ENCODE results near the gene LSM11.
"Not testable (repeated sequence)": the region's sequence is repeated elsewhere in the genome, so short reads cannot be mapped to it uniquely, and the experiment has no call there.

LSM11 gene

GRCh38 chr5:157743163-157744050, at the start of gene LSM11:
TSS of gene LSM11 (plus strand) at chr5:157743712. CDS start at chr5:157743751, 39 bp downstream.
- Histone ChIP-seq H3K4me2 (peak within 1 kb of the TSS; percentile 97), H3K27me3 (peaks cover 7% of the 10 kb centered on the region; the same call in 1 of the 2 replicates), H3K4me3 (peak within 1 kb of the TSS; percentile 94), H3K9me3 (no peaks in the 10 kb centered on the region), H4K20me1 (no peaks in the 10 kb centered on the region), H3K9ac (peak within 1 kb of the TSS; percentile 86), H3K36me3 (no peaks in the 10 kb centered on the region; the same call in 1 of the 2 replicates), H3K4me1 (peaks cover 21% of the 10 kb centered on the region), H3K27ac (peak within 1 kb of the TSS; percentile 81)
- no peak for TF ChIP-seq Cebpa-rat (IDR thresholded peaks at IDR 0.05)

- H3K4me1 ChIP-seq, H3K9ac ChIP-seq, H4K20me1 ChIP-seq, H3K27ac ChIP-seq, H3K36me3 ChIP-seq, H3K4me3 ChIP-seq, H3K4me2 ChIP-seq, H3K27me3 ChIP-seq: not testable (repeated sequence)
- H3K9me3 ChIP-seq, result peaks cover 62% of the 10 kb centered on the region
Measured at GRCh38 chr5:157693816-157694215, 49.7 kb upstream of the LSM11 start.

GRCh38 chr5:157696154-157696553, 47.4 kb upstream of the LSM11 start:
- not testable (repeated sequence) for H3K4me2 ChIP-seq, H3K4me1 ChIP-seq, H3K27me3 ChIP-seq, H3K4me3 ChIP-seq, H3K9ac ChIP-seq, H4K20me1 ChIP-seq, H3K27ac ChIP-seq, H3K36me3 ChIP-seq
- H3K9me3 ChIP-seq, result peaks cover 70% of the 10 kb centered on the region

GRCh38 chr5:157698674-157699073, 44.8 kb upstream of the LSM11 start:
- H3K4me1 ChIP-seq, H3K36me3 ChIP-seq, H4K20me1 ChIP-seq, H3K27me3 ChIP-seq, H3K4me2 ChIP-seq, H3K9ac ChIP-seq, H3K27ac ChIP-seq, H3K4me3 ChIP-seq: not testable (repeated sequence)
- peaks cover 56% of the 10 kb centered on the region for H3K9me3 ChIP-seq

GRCh38 chr5:157703736-157704135, 39.8 kb upstream of the LSM11 start:
- no peak overlapping the region for H3K4me2 ChIP-seq
- H3K9me3 ChIP-seq, result peaks cover 24% of the 10 kb centered on the region
- no peak for TF ChIP-seq Cebpa-rat (IDR thresholded peaks at IDR 0.05)
- H3K4me1 ChIP-seq, result no peaks in the 10 kb centered on the region
- no peak overlapping the region for H3K9ac ChIP-seq
- no peaks in the 10 kb centered on the region for H3K36me3 ChIP-seq
- no peak overlapping the region for H3K27ac ChIP-seq
- no peaks in the 10 kb centered on the region for H4K20me1 ChIP-seq
- H3K27me3 ChIP-seq, result no peaks in the 10 kb centered on the region
- no peak overlapping the region for H3K4me3 ChIP-seq

- no peak overlapping the region for H3K4me3 ChIP-seq
- H3K9ac ChIP-seq, result no peak overlapping the region
- no peak overlapping the region for H3K4me2 ChIP-seq
- no peaks in the 10 kb centered on the region for H3K4me1 ChIP-seq
- no peaks in the 10 kb centered on the region for H3K27me3 ChIP-seq
- no peaks in the 10 kb centered on the region for H4K20me1 ChIP-seq
- no peaks in the 10 kb centered on the region for H3K36me3 ChIP-seq
- no peak overlapping the region for H3K27ac ChIP-seq
- no peak for TF ChIP-seq Cebpa-rat (IDR thresholded peaks at IDR 0.05)
- H3K9me3 ChIP-seq, result no peaks in the 10 kb centered on the region
Measured at GRCh38 chr5:157708866-157709265, 34.6 kb upstream of the LSM11 start.

- Histone ChIP-seq H3K9me3 (no peaks in the 10 kb centered on the region), H3K4me2 (no peak overlapping the region), H4K20me1 (no peaks in the 10 kb centered on the region), H3K9ac (no peak overlapping the region), H3K4me1 (no peaks in the 10 kb centered on the region), H3K36me3 (no peaks in the 10 kb centered on the region), H3K27me3 (no peaks in the 10 kb centered on the region), H3K4me3 (no peak overlapping the region), H3K27ac (no peak overlapping the region)
- TF ChIP-seq Cebpa-rat (IDR thresholded peaks at IDR 0.05), result no peak
Measured at GRCh38 chr5:157709346-157709745, 34.2 kb upstream of the LSM11 start.

- Histone ChIP-seq H3K9ac (no peak overlapping the region), H3K27ac (no peak overlapping the region), H3K4me1 (no peaks in the 10 kb centered on the region), H4K20me1 (no peaks in the 10 kb centered on the region), H3K4me3 (no peak overlapping the region), H3K36me3 (no peaks in the 10 kb centered on the region), H3K27me3 (no peaks in the 10 kb centered on the region), H3K4me2 (no peak overlapping the region), H3K9me3 (no peaks in the 10 kb centered on the region)
- TF ChIP-seq Cebpa-rat (IDR thresholded peaks at IDR 0.05), result no peak
Measured at GRCh38 chr5:157710431-157710830, 33.1 kb upstream of the LSM11 start.

- H4K20me1 ChIP-seq, result no peaks in the 10 kb centered on the region
- H3K27me3 ChIP-seq, result no peaks in the 10 kb centered on the region
- no peaks in the 10 kb centered on the region for H3K36me3 ChIP-seq
- H3K4me2 ChIP-seq, result no peak overlapping the region
- H3K9ac ChIP-seq, result no peak overlapping the region
- no peak overlapping the region for H3K4me3 ChIP-seq
- no peaks in the 10 kb centered on the region for H3K4me1 ChIP-seq
- no peak overlapping the region for H3K27ac ChIP-seq
- no peaks in the 10 kb centered on the region for H3K9me3 ChIP-seq
- TF ChIP-seq Cebpa-rat (IDR thresholded peaks at IDR 0.05), result no peak
Measured at GRCh38 chr5:157710882-157711281, 32.6 kb upstream of the LSM11 start.

GRCh38 chr5:157713830-157714595, 29.5 kb upstream of the LSM11 start:
- no peak overlapping the region for H3K9ac ChIP-seq
- H3K4me1 ChIP-seq, result peaks cover 22% of the 10 kb centered on the region
- H3K27me3 ChIP-seq, result no peaks in the 10 kb centered on the region
- no peak overlapping the region for H3K27ac ChIP-seq
- no peaks in the 10 kb centered on the region for H3K9me3 ChIP-seq
- TF ChIP-seq Cebpa-rat (IDR thresholded peaks at IDR 0.05), result no peak
- no peaks in the 10 kb centered on the region for H3K36me3 ChIP-seq
- H3K4me2 ChIP-seq, result no peak overlapping the region
- no peaks in the 10 kb centered on the region for H4K20me1 ChIP-seq
- no peak overlapping the region for H3K4me3 ChIP-seq

Data from BLaER1 (cell line).